GM23338 (cell line): ENCODE measurements around the gene PTPRF. TPM values are rescaled to one million over a fixed set of nuclear protein-coding genes. Genes with fewer than 3 reads are reported as not detected.
"Not testable (repeated sequence)": the region's sequence is repeated elsewhere in the genome, so short reads cannot be mapped to it uniquely, and the experiment has no call there.

ENCODE experiments used
- ATAC-seq: fragments of 200-7000 bp; cut with Tn5 transposase; 3 replicates; pipeline ENCODE4 v1.9.1; 2020
- DNase-seq: peaks from one replicate; pipeline ENCODE4 v3.0.0-alpha.2; 2015; ENCODE audit warnings: low spot score
- H2AFZ ChIP-seq: fragments of 200-600 bp; sonication (generic); 2 replicates; pipeline ENCODE4 v1.8.0; 2016; ENCODE audit warnings: antibody characterized with exemption, mild to moderate bottlenecking, moderate library complexity
- H3F3A ChIP-seq: fragments of 200-600 bp; sonication (generic); replicated peaks from 2 replicates; pipeline ENCODE4 v1.8.0; 2017; ENCODE audit warnings: antibody characterized with exemption, mixed run types, low read depth
- H3K27ac ChIP-seq: fragments of 200-600 bp; sonication (generic); 2 replicates; pipeline ENCODE4 v1.6.1; 2016; ENCODE audit warnings: low read depth
- H3K27me3 ChIP-seq: fragments of 200-600 bp; sonication (generic); 2 replicates; pipeline ENCODE4 v1.8.0; 2016; ENCODE audit warnings: mild to moderate bottlenecking, mixed run types, moderate library complexity; ENCODE audit not compliant: insufficient read depth
- H3K36me3 ChIP-seq: fragments of 200-600 bp; sonication (generic); 2 replicates; pipeline ENCODE4 v1.8.0; 2016; ENCODE audit warnings: mild to moderate bottlenecking; ENCODE audit not compliant: insufficient read depth
- H3K4me1 ChIP-seq: fragments of 200-600 bp; sonication (generic); 2 replicates; pipeline ENCODE4 v1.8.0; 2016; ENCODE audit warnings: mild to moderate bottlenecking, moderate library complexity; ENCODE audit not compliant: insufficient read depth
- H3K4me2 ChIP-seq: fragments of 200-600 bp; sonication (generic); 2 replicates; pipeline ENCODE4 v1.7.1; 2017; ENCODE audit warnings: mixed run types
- H3K4me3 ChIP-seq: fragments of 200-600 bp; sonication (generic); 2 replicates; pipeline ENCODE4 v1.6.1; 2016; ENCODE audit warnings: mixed run types
- H3K79me2 ChIP-seq: fragments of 200-600 bp; sonication (generic); replicated peaks from 2 replicates; pipeline ENCODE4 v1.8.0; 2017; ENCODE audit warnings: mild to moderate bottlenecking; ENCODE audit not compliant: insufficient read depth
- H3K9me2 ChIP-seq: fragments of 200-600 bp; sonication (generic); 2 replicates; pipeline ENCODE4 v1.8.0; 2017; ENCODE audit not compliant: insufficient read depth
- H4K20me1 ChIP-seq: fragments of 200-600 bp; sonication (generic); replicated peaks from 2 replicates; pipeline ENCODE4 v1.8.0; 2017; ENCODE audit warnings: mild to moderate bottlenecking; ENCODE audit not compliant: insufficient read depth
- H3K27ac Mint-ChIP-seq: 2 replicates; pipeline ENCODE4 v1.8.0; 2020; ENCODE audit warnings: inconsistent platforms, mild to moderate bottlenecking, moderate library complexity, mixed read lengths
- H3K27me3 Mint-ChIP-seq: 3 replicates; pipeline ENCODE4 v1.8.0; 2022; ENCODE audit warnings: low read depth, mild to moderate bottlenecking, moderate library complexity, mixed read lengths, inconsistent platforms; ENCODE audit not compliant: insufficient read depth, poor library complexity
- H3K36me3 Mint-ChIP-seq: 3 replicates; pipeline ENCODE4 v1.8.0; 2021; ENCODE audit warnings: low read depth, mild to moderate bottlenecking, inconsistent platforms, moderate library complexity, mixed read lengths
- H3K4me1 Mint-ChIP-seq: 3 replicates; pipeline ENCODE4 v1.8.0; 2020; ENCODE audit warnings: mild to moderate bottlenecking, inconsistent platforms, mixed read lengths
- H3K4me3 Mint-ChIP-seq: 3 replicates; pipeline ENCODE4 v1.8.0; 2021; ENCODE audit warnings: moderate library complexity, mild to moderate bottlenecking, inconsistent platforms, mixed read lengths
- H3K9me3 Mint-ChIP-seq: 3 replicates; pipeline ENCODE4 v1.8.0; 2020; ENCODE audit warnings: moderate library complexity, mild to moderate bottlenecking, inconsistent platforms, mixed read lengths
- EZH2phosphoT487 ChIP-seq: fragments of 200-600 bp; sonication (generic); IDR thresholded peaks from one replicate; pipeline ENCODE4 v1.8.1; 2018; ENCODE audit warnings: antibody characterized with exemption; ENCODE audit not compliant: unreplicated experiment
- JUNB ChIP-seq: IDR thresholded peaks from one replicate; pipeline ENCODE4 v1.6.1; 2016; ENCODE audit warnings: antibody characterized with exemption; ENCODE audit not compliant: unreplicated experiment
- REST ChIP-seq: IDR thresholded peaks from one replicate; pipeline ENCODE4 v1.6.1; 2018; ENCODE audit warnings: antibody characterized with exemption; ENCODE audit not compliant: unreplicated experiment
- ZNF114 ChIP-seq: fragments of 250-450 bp; sonication (Bioruptor Pico); IDR thresholded peaks from 2 replicates; pipeline ENCODE4 v1.5.0; 2020; ENCODE audit warnings: mild to moderate bottlenecking, moderate library complexity
- ZNF331 ChIP-seq: fragments of 250-450 bp; sonication (Bioruptor Pico); IDR thresholded peaks from 2 replicates; pipeline ENCODE4 v1.5.0; 2020; ENCODE audit warnings: low read depth, mild to moderate bottlenecking, moderate library complexity
- ZNF462 ChIP-seq: fragments of 250-450 bp; sonication (Bioruptor Pico); IDR thresholded peaks from 2 replicates; pipeline ENCODE4 v1.5.0; 2020; ENCODE audit warnings: mild to moderate bottlenecking, moderate library complexity
- polyA plus RNA-seq: library from polyadenylated mRNA; unstranded; fragments of >200 nt; fragmentation: Nextera tagmentation; extraction: Ambion mirVana; gene quantifications from 2 replicates; pipeline ENCODE4 v1.2.1, GENCODE V29; 2016
- total RNA-seq: library from RNA; depleted of rRNA; stranded (reverse); fragments of >200 nt; shearing (Covaris generic); gene quantifications from 2 replicates; pipeline ENCODE4 v1.2.3, GENCODE V29; 2014
- TF ChIP-seq, protein P1 (sequence below): IDR thresholded peaks from 2 replicates; pipeline ENCODE4 v1.6.1; 2016; ENCODE audit warnings: antibody characterized with exemption

Gene PTPRF
- total and polyA plus RNA-seq, 2 experiments from 2014 or later = 52.4 to 173 TPM

DNA sequence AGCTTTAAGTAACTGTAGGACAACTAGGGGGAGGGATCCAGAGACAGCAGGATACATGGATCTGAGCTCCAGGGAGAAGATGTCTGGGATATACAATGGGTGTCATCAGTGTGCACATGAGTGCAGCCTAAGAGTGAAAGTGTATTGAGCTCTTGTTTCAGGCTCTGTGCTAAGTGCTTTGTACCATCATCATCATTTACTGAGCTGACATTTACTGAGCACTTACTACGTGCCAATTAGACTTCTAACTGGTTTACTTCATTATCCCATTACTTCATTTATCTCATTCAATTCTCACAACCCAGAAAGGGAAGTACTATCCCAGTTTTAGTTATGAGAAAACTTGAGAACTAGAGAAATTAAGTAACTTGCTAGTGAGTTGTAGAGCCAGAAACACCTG, 114.8 kb downstream of the PTPRF start (continued):
- no peak for TF ChIP-seq ZNF462
- TF ChIP-seq REST = no peak
- TF ChIP-seq ZNF331 (CRISPR knock-in tag) = no peak
- TF ChIP-seq, protein P1, sequence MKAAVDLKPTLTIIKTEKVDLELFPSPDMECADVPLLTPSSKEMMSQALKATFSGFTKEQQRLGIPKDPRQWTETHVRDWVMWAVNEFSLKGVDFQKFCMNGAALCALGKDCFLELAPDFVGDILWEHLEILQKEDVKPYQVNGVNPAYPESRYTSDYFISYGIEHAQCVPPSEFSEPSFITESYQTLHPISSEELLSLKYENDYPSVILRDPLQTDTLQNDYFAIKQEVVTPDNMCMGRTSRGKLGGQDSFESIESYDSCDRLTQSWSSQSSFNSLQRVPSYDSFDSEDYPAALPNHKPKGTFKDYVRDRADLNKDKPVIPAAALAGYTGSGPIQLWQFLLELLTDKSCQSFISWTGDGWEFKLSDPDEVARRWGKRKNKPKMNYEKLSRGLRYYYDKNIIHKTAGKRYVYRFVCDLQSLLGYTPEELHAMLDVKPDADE = no peak
- TF ChIP-seq EZH2phosphoT487 = no peak
- TF ChIP-seq ZNF114 = no peak
- no peak for TF ChIP-seq JUNB

GRCh38 chr1:43647331-43647730, 116.6 kb downstream of the PTPRF start:
- not testable (repeated sequence) for H3F3A ChIP-seq, DNase-seq, H3K4me3 Mint-ChIP-seq, H3K27ac ChIP-seq, H3K4me2 ChIP-seq, H2AFZ ChIP-seq, H3K9me3 Mint-ChIP-seq, H3K27ac Mint-ChIP-seq, H3K36me3 ChIP-seq, H4K20me1 ChIP-seq, H3K9me2 ChIP-seq, H3K4me3 ChIP-seq, H3K27me3 ChIP-seq, ATAC-seq
- H3K4me1 Mint-ChIP-seq = peaks cover 11% of the 10 kb centered on the region
- Histone ChIP-seq H3K4me1 (peaks cover 12% of the 10 kb centered on the region; the same call in 1 of the 2 replicates), H3K79me2 (peaks cover 20% of the 10 kb centered on the region)
- peaks cover 13% of the 10 kb centered on the region for H3K36me3 Mint-ChIP-seq
- peaks cover 13% of the 10 kb centered on the region for H3K27me3 Mint-ChIP-seq
